C4-2B (cell line): ENCODE data around the gene SNX27.
"Not testable (repeated sequence)": the region's sequence is repeated elsewhere in the genome, so short reads cannot be mapped to it uniquely, and the experiment has no call there.

Experiments
- ZFX ChIP-seq: fragments of 450-650 bp; IDR thresholded peaks from 2 replicates; pipeline ENCODE4 v1.6.1; 2017
- TF ChIP-seq, protein P1 (sequence below): fragments of 450-650 bp; conservative IDR thresholded peaks from 2 replicates; pipeline ENCODE4 v1.5.1; 2017; ENCODE audit warnings: mild to moderate bottlenecking

DNA sequence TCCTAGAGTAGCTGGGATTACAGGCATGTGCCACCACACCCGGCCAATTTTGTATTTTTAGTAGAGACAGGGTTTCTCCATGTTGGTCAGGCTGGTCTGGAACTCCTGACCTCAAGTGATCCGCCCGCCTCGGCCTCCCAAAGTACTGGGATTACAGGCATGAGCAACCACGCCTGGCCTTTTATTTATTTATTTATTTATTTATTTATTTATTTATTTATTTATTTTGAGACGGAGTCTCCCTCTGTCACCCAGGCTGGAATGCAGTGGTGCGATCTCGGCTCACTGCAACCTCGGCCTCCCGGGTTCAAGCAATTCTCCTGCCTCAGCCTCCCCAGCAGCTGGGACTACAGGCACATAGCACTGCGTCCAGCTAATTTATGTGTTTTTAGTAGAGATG is 31.2 kb downstream of the SNX27 start:
- TF ChIP-seq, protein P1, sequence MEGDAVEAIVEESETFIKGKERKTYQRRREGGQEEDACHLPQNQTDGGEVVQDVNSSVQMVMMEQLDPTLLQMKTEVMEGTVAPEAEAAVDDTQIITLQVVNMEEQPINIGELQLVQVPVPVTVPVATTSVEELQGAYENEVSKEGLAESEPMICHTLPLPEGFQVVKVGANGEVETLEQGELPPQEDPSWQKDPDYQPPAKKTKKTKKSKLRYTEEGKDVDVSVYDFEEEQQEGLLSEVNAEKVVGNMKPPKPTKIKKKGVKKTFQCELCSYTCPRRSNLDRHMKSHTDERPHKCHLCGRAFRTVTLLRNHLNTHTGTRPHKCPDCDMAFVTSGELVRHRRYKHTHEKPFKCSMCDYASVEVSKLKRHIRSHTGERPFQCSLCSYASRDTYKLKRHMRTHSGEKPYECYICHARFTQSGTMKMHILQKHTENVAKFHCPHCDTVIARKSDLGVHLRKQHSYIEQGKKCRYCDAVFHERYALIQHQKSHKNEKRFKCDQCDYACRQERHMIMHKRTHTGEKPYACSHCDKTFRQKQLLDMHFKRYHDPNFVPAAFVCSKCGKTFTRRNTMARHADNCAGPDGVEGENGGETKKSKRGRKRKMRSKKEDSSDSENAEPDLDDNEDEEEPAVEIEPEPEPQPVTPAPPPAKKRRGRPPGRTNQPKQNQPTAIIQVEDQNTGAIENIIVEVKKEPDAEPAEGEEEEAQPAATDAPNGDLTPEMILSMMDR = not testable (repeated sequence)
- not testable (repeated sequence) for TF ChIP-seq ZFX
